ENCODE results near the gene AKAP8L. TPM values are rescaled to one million over a fixed set of nuclear protein-coding genes. Genes with fewer than 3 reads are reported as not detected.
A peak's percentile ranks its signal among the peaks of the same experiment; 100 is the strongest.

Gene AKAP8L
- polyA plus RNA-seq, 4 donors = 40.4 to 134 (median 80.9) TPM

- 85 to 90% (median 85%) methylated on average over 2 of the region's 2 CpGs for WGBS, 3 donors
- H3K36me3 ChIP-seq (ENCODE audit: control insufficient read depth in 3 of 3, insufficient read depth in 2 of 3, low read depth in 1 of 3, low read length in 3 of 3) = no peaks in the 10 kb centered on the region
- no peak for DNase-seq
- no peaks in the 10 kb centered on the region for H3K27me3 ChIP-seq (ENCODE audit: control insufficient read depth in 3 of 3, insufficient read depth in 3 of 3, low read length in 3 of 3)
- FAIRE-seq = no peak
- no peaks in the 10 kb centered on the region for H3K4me1 ChIP-seq (ENCODE audit: control insufficient read depth in 3 of 3, insufficient read depth in 2 of 3, low read depth in 1 of 3, low read length in 2 of 3)
- H3K27ac ChIP-seq (ENCODE audit: low read depth in 1 of 3, low read length in 2 of 3) = no peak overlapping the region
- no peak overlapping the region for H3K4me3 ChIP-seq (ENCODE audit: low read depth in 1 of 3, low read length in 3 of 3)
- no peaks in the 10 kb centered on the region for H3K9me3 ChIP-seq (ENCODE audit: control insufficient read depth in 2 of 2, insufficient read depth in 1 of 2, low read depth in 1 of 2, low read length in 1 of 2)
These were observed 19.3 kb upstream of the AKAP8L start for GRCh38 chr19:15438124-15438496.

GRCh38 chr19:15437355-15438123, 18.8 kb upstream of the AKAP8L start:
- no peaks in the 10 kb centered on the region for H3K36me3 ChIP-seq (ENCODE audit: control insufficient read depth in 3 of 3, insufficient read depth in 2 of 3, low read depth in 1 of 3, low read length in 3 of 3)
- no peak overlapping the region for H3K27ac ChIP-seq (ENCODE audit: low read depth in 1 of 3, low read length in 2 of 3)
- no peak overlapping the region for H3K4me3 ChIP-seq (ENCODE audit: low read depth in 1 of 3, low read length in 3 of 3)
- FAIRE-seq = no peak
- H3K27me3 ChIP-seq (ENCODE audit: control insufficient read depth in 3 of 3, insufficient read depth in 3 of 3, low read length in 3 of 3) = no peaks in the 10 kb centered on the region
- no peaks in the 10 kb centered on the region for H3K4me1 ChIP-seq (ENCODE audit: control insufficient read depth in 3 of 3, insufficient read depth in 2 of 3, low read depth in 1 of 3, low read length in 2 of 3)
- WGBS, 3 donors = 70 to 82% (median 79%) methylated on average over 10 of the region's 10 CpGs
- no peak for DNase-seq
- no peaks in the 10 kb centered on the region for H3K9me3 ChIP-seq (ENCODE audit: control insufficient read depth in 2 of 2, insufficient read depth in 1 of 2, low read depth in 1 of 2, low read length in 1 of 2)

- FAIRE-seq = no peak
- Histone ChIP-seq H3K27me3 (ENCODE audit: control insufficient read depth in 3 of 3, insufficient read depth in 3 of 3, low read length in 3 of 3) (no peaks in the 10 kb centered on the region), H3K9me3 (ENCODE audit: control insufficient read depth in 2 of 2, insufficient read depth in 1 of 2, low read depth in 1 of 2, low read length in 1 of 2) (no peaks in the 10 kb centered on the region)
These were observed 18.0 kb upstream of the AKAP8L start for GRCh38 chr19:15436826-15437110.

GRCh38 chr19:15436012-15436825, 17.4 kb upstream of the AKAP8L start:
- FAIRE-seq = no peak
- no peak overlapping the region for H3K4me3 ChIP-seq (ENCODE audit: low read depth in 1 of 3, low read length in 3 of 3)

More at GRCh38 chr19:15436826-15437110, 18.0 kb upstream of the AKAP8L start:
- no peak for DNase-seq
- H3K4me3 ChIP-seq (ENCODE audit: low read depth in 1 of 3, low read length in 3 of 3) = no peak overlapping the region
- 87 to 94% (median 90%) methylated on average over 15 of the region's 15 CpGs for WGBS, 3 donors
- H3K36me3 ChIP-seq (ENCODE audit: control insufficient read depth in 3 of 3, insufficient read depth in 2 of 3, low read depth in 1 of 3, low read length in 3 of 3) = no peaks in the 10 kb centered on the region
- H3K4me1 ChIP-seq (ENCODE audit: control insufficient read depth in 3 of 3, insufficient read depth in 2 of 3, low read depth in 1 of 3, low read length in 2 of 3) = peaks cover 0 to under 1% (median under 1%) of the 10 kb centered on the region in 3 donors
- no peak overlapping the region for H3K27ac ChIP-seq (ENCODE audit: low read depth in 1 of 3, low read length in 2 of 3)

GRCh38 chr19:15433519-15434069, 14.8 kb upstream of the AKAP8L start:
- 59 to 69% (median 68%) methylated on average over 8 of the region's 8 CpGs for WGBS, 3 donors
- Histone ChIP-seq H3K27me3 (ENCODE audit: control insufficient read depth in 3 of 3, insufficient read depth in 3 of 3, low read length in 3 of 3) (no peaks in the 10 kb centered on the region), H3K27ac (ENCODE audit: low read depth in 1 of 3, low read length in 2 of 3) (peak overlapping the region in 1 of 3 donors; percentile 6), H3K9me3 (ENCODE audit: control insufficient read depth in 2 of 2, insufficient read depth in 1 of 2, low read depth in 1 of 2, low read length in 1 of 2) (no peaks in the 10 kb centered on the region), H3K36me3 (ENCODE audit: control insufficient read depth in 3 of 3, insufficient read depth in 2 of 3, low read depth in 1 of 3, low read length in 3 of 3) (peaks cover 0 to 25% (median 0%) of the 10 kb centered on the region in 3 donors), H3K4me3 (ENCODE audit: low read depth in 1 of 3, low read length in 3 of 3) (peak overlapping the region in 2 of 3 donors; percentile 93), H3K4me1 (ENCODE audit: control insufficient read depth in 3 of 3, insufficient read depth in 2 of 3, low read depth in 1 of 3, low read length in 2 of 3) (peaks cover 3 to 12% (median 6%) of the 10 kb centered on the region in 3 donors)
- DNase-seq = no peak
- FAIRE-seq = no peak

More at GRCh38 chr19:15436012-15436825, 17.4 kb upstream of the AKAP8L start:
- DNase-seq = no peak
- Histone ChIP-seq H3K4me1 (ENCODE audit: control insufficient read depth in 3 of 3, insufficient read depth in 2 of 3, low read depth in 1 of 3, low read length in 2 of 3) (peaks cover 0 to 6% (median 5%) of the 10 kb centered on the region in 3 donors), H3K27ac (ENCODE audit: low read depth in 1 of 3, low read length in 2 of 3) (no peak overlapping the region), H3K9me3 (ENCODE audit: control insufficient read depth in 2 of 2, insufficient read depth in 1 of 2, low read depth in 1 of 2, low read length in 1 of 2) (no peaks in the 10 kb centered on the region), H3K27me3 (ENCODE audit: control insufficient read depth in 3 of 3, insufficient read depth in 3 of 3, low read length in 3 of 3) (no peaks in the 10 kb centered on the region), H3K36me3 (ENCODE audit: control insufficient read depth in 3 of 3, insufficient read depth in 2 of 3, low read depth in 1 of 3, low read length in 3 of 3) (no peaks in the 10 kb centered on the region)
- 88 to 91% (median 88%) methylated on average over 10 of the region's 10 CpGs for WGBS, 3 donors

GRCh38 chr19:15432629-15433518, 14.1 kb upstream of the AKAP8L start:
- Histone ChIP-seq H3K27me3 (ENCODE audit: control insufficient read depth in 3 of 3, insufficient read depth in 3 of 3, low read length in 3 of 3) (no peaks in the 10 kb centered on the region), H3K9me3 (ENCODE audit: control insufficient read depth in 2 of 2, insufficient read depth in 1 of 2, low read depth in 1 of 2, low read length in 1 of 2) (no peaks in the 10 kb centered on the region), H3K4me1 (ENCODE audit: control insufficient read depth in 3 of 3, insufficient read depth in 2 of 3, low read depth in 1 of 3, low read length in 2 of 3) (peaks cover 3 to 12% (median 6%) of the 10 kb centered on the region in 3 donors), H3K4me3 (ENCODE audit: low read depth in 1 of 3, low read length in 3 of 3) (peak overlapping the region; percentile 93 to 95 (median 93)), H3K27ac (ENCODE audit: low read depth in 1 of 3, low read length in 2 of 3) (peak overlapping the region; percentile 24 to 85 (median 83)), H3K36me3 (ENCODE audit: control insufficient read depth in 3 of 3, insufficient read depth in 2 of 3, low read depth in 1 of 3, low read length in 3 of 3) (peaks cover 0 to 31% (median 2%) of the 10 kb centered on the region in 3 donors)
- no peak for FAIRE-seq
- peak; percentile 85 to 96 for DNase-seq
- WGBS, 3 donors = 1% methylated on average over 39 to 75 of the region's 75 CpGs

GRCh38 chr19:15432018-15432494, 13.3 kb upstream of the AKAP8L start:
- H3K27ac ChIP-seq (ENCODE audit: low read depth in 1 of 3, low read length in 2 of 3) = peak overlapping the region; percentile 17 to 60 (median 26)
- no peaks in the 10 kb centered on the region for H3K9me3 ChIP-seq (ENCODE audit: control insufficient read depth in 2 of 2, insufficient read depth in 1 of 2, low read depth in 1 of 2, low read length in 1 of 2)
- DNase-seq = peak; percentile 40 to 60
- no peak for FAIRE-seq
- H3K4me3 ChIP-seq (ENCODE audit: low read depth in 1 of 3, low read length in 3 of 3) = peak overlapping the region; percentile 77 to 95 (median 93)
- peaks cover 3 to 40% (median 4%) of the 10 kb centered on the region in 3 donors for H3K36me3 ChIP-seq (ENCODE audit: control insufficient read depth in 3 of 3, insufficient read depth in 2 of 3, low read depth in 1 of 3, low read length in 3 of 3)
- 0 to 1% (median 0%) methylated on average over 21 to 44 of the region's 44 CpGs for WGBS, 3 donors
- peaks cover 3 to 12% (median 6%) of the 10 kb centered on the region in 3 donors for H3K4me1 ChIP-seq (ENCODE audit: control insufficient read depth in 3 of 3, insufficient read depth in 2 of 3, low read depth in 1 of 3, low read length in 2 of 3)
- H3K27me3 ChIP-seq (ENCODE audit: control insufficient read depth in 3 of 3, insufficient read depth in 3 of 3, low read length in 3 of 3) = no peaks in the 10 kb centered on the region
